AG04450 (cell line): ENCODE data around the gene RASSF3. TPM values are rescaled to one million over a fixed set of nuclear protein-coding genes. Genes with fewer than 3 reads are reported as not detected.
A peak's percentile ranks its signal among the peaks of the same experiment; 100 is the strongest.

Source experiments
- CTCF ChIA-PET: fragments of 300-600, 350-600 bp; formaldehyde crosslinking; extraction: SDS; loops from one replicate; lab custom pipeline; 2022; ENCODE audit warnings: antibody characterized with exemption, inconsistent platforms; lab: Charles Lee
- POLR2A ChIA-PET: fragments of 350-600 bp; formaldehyde crosslinking; extraction: SDS; loops from one replicate; lab custom pipeline; 2021; ENCODE audit warnings: antibody characterized with exemption, inconsistent platforms; lab: Yijun Ruan, JAX
- DNase-seq: peaks from one replicate; pipeline ENCODE4 v3.0.0-alpha.2; 2011; ENCODE audit warnings: low read depth, low spot score
- H3K27ac ChIP-seq: one replicate; pipeline ENCODE4 v1.5.1; 2012; ENCODE audit warnings: low read depth, low read length, control low read depth
- H3K27me3 ChIP-seq: one replicate; pipeline ENCODE4 v1.6.0; 2012; ENCODE audit warnings: low read length; ENCODE audit not compliant: control insufficient read depth, insufficient read depth
- H3K4me3 ChIP-seq: 2 replicates; pipeline ENCODE4 v1.5.1; 2011; ENCODE audit warnings: mild to moderate bottlenecking, low read depth, low read length, control low read depth
- H3K9me3 ChIP-seq: 2 replicates; pipeline ENCODE4 v1.5.1; 2012; ENCODE audit warnings: low read length; ENCODE audit not compliant: control insufficient read depth, insufficient read depth
- polyA plus RNA-seq: library from polyadenylated mRNA; depleted of rRNA; stranded (reverse); fragments of >200 nt; gene quantifications from 2 replicates; pipeline ENCODE4 v1.2.3, GENCODE V29; 2011
- TF ChIP-seq, protein P1 (sequence below): IDR thresholded peaks from 2 replicates; pipeline ENCODE4 v1.5.1; 2011; ENCODE audit warnings: low read depth, low read length, control low read depth, inconsistent platforms

RASSF3 gene
- polyA plus RNA-seq, 1 experiment, result 46.7 TPM

DNA sequence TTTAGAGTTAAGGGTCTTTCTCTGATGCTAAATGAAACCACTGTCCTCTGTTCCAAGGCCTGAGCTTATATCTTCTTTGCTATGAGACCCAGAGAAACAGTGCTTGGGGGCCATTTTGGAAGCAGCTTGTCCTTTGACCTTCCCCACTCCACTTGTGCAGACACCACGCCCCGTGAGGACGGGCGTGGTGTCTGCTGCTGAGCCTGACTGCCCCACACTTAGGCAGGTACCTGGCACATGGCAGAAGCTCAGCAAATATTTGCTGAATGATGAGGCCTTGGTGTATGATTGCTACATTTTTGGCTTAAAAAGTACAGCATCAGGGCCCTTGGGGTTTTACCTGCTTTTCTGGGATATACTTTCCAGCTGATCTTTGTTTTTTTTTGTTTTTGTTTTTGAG, 69.9 kb downstream of the RASSF3 start:
- DNase-seq, result no peak
- Histone ChIP-seq H3K27ac (no peak overlapping the region), H3K9me3 (no peaks in the 10 kb centered on the region), H3K27me3 (no peaks in the 10 kb centered on the region), H3K4me3 (no peak overlapping the region)
- POLR2A ChIA-PET, result interaction anchor here (1.0 kb wide), 1 partner anchor 11 kb away, joined by 3 read pairs; no protein-coding TSS in a partner anchor
- TF ChIP-seq, protein P1, sequence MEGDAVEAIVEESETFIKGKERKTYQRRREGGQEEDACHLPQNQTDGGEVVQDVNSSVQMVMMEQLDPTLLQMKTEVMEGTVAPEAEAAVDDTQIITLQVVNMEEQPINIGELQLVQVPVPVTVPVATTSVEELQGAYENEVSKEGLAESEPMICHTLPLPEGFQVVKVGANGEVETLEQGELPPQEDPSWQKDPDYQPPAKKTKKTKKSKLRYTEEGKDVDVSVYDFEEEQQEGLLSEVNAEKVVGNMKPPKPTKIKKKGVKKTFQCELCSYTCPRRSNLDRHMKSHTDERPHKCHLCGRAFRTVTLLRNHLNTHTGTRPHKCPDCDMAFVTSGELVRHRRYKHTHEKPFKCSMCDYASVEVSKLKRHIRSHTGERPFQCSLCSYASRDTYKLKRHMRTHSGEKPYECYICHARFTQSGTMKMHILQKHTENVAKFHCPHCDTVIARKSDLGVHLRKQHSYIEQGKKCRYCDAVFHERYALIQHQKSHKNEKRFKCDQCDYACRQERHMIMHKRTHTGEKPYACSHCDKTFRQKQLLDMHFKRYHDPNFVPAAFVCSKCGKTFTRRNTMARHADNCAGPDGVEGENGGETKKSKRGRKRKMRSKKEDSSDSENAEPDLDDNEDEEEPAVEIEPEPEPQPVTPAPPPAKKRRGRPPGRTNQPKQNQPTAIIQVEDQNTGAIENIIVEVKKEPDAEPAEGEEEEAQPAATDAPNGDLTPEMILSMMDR, result no peak
- CTCF ChIA-PET, result interaction anchor here (0.5 to 1.3 kb wide), 2 partner anchors 18 to 412 kb away, joined by 3 to 5 read pairs; no protein-coding TSS in a partner anchor

DNA sequence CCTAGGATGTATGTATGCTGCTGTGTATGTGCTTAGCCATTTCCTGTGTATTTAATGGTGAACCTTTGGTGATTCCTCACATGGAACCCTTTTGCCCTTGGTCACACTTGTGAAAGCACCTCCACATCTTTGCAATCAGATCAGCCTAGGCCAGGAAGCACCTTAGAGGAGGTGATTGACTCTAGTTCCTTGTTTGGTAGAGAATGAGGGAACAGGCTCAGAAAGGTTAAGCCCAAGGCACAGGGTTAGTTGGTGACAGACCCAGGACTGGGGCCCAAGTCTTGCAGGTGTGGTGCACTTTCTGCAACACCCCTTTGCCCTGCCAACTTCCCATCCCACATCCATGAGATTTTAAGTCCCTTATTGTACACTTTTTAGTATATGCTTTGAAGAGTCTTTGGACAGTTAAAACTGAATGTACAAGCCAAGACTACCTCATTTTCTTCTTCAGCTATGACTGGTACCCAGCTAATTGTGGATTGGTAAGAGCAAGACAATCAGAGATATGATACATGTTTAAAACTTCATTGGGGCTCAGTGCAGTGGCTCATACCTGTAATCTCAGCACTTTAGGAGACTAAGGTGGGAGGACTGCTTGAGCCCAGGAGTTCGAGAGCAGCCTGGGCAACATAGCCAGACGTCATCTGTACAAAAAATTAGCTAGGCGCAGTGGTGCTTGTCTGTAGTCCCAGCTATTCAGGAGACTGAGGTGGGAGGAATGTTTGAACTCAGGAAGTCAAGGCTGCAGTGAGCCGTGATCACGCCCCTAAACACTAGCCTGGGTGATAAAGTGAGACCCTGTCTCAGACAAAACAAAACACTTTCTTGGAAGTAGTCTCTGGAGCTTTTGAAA, 71.1 kb downstream of the RASSF3 start:
- H3K27ac ChIP-seq, result no peak overlapping the region
- TF ChIP-seq, protein P1, result no peak
- no peak for DNase-seq
- H3K9me3 ChIP-seq, result no peaks in the 10 kb centered on the region
- H3K4me3 ChIP-seq, result no peak overlapping the region
- H3K27me3 ChIP-seq, result no peaks in the 10 kb centered on the region
- CTCF ChIA-PET, result interaction anchor here (1.0 to 1.5 kb wide), 2 partner anchors 16 to 132 kb away, joined by 3 to 12 read pairs; no protein-coding TSS in a partner anchor
- POLR2A ChIA-PET, result no interaction called here

DNA sequence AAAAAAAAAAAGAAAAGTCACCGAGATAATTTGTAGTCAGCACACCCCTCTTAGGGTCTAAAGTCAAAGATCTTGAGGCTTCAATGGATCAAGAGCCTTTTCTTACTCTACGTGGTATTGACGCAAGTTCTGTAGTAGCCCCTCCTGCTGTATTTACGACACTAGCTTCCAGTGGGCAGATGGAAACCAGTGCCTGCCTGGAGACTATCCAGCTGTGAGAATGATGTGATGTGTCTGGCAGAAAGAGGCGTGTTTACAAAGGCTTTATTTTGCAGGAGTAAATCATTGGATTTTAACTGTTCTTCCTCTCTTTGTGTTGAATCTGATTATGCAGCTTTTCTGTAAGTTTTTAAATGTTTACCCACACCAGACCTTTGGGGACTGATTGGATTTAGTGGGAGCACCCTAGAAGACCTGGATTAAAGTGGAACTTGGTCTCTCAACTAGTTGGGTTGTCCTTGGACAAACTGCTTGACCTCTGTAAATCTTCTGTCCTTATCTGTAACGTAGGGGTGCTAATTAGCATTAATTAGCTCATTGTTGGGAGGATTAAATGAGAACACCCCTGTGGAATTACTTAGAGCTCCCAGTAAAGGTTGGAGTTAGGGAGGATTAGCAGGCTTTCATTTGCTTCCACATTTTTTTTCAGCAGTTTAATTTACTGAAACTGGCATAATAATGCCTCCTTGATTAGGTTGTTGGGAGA, 72.4 kb downstream of the RASSF3 start:
- ChIA-PET POLR2A (no interaction called here), CTCF (interaction anchor here (0.7 to 1.5 kb wide), 4 partner anchors 15 to 1487 kb away, joined by 3 to 12 read pairs (median 4); no protein-coding TSS in a partner anchor)
- TF ChIP-seq, protein P1, result no peak
- H3K9me3 ChIP-seq, result no peaks in the 10 kb centered on the region
- DNase-seq, result peak; percentile 78
- no peak overlapping the region for H3K27ac ChIP-seq
- H3K27me3 ChIP-seq, result no peaks in the 10 kb centered on the region
- H3K4me3 ChIP-seq, result no peak overlapping the region

DNA sequence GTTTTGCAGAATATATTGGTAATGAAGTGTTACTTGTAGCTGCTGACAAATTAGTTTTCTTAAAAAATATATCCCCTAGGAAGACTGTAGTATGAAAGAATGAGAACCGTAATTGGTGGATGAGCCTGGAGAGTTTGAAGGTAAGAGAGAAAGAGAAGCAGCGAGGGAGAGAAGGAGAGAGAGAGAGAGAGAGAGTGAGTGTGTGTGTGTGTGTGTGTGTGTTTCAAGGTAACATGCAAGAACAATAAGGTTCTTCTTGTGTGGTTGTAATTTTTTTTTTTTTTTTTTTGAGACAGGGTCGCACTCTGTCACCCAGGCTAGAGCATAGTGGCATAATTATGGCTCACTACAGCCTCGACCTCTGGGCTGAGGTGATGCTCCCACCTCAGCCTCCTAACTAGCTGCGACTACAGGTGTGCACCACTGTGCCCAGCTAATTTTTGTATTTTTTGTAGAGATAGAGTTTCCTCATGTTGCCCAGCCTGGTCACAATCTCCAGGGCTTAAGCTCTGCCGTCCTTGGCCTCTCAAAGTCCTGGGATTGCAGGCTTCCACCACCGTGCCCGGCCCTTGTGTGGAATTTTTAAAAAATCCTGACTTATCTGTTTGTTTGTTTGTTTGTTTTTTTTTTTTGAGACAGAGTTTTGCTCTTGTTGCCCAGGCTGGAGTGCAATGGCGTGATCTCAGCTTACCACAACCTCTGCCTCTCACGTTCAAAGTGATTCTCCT, 73.7 kb downstream of the RASSF3 start:
- H3K9me3 ChIP-seq, result no peaks in the 10 kb centered on the region
- no peak overlapping the region for H3K4me3 ChIP-seq
- H3K27ac ChIP-seq, result no peak overlapping the region
- CTCF ChIA-PET, result interaction anchor here (0.6 to 1.7 kb wide), 5 partner anchors 14 to 176 kb away, joined by 3 to 7 read pairs (median 5); no protein-coding TSS in a partner anchor
- no peaks in the 10 kb centered on the region for H3K27me3 ChIP-seq
- POLR2A ChIA-PET, result no interaction called here
- TF ChIP-seq, protein P1, result no peak
- no peak for DNase-seq
